ENCODE results near the gene ZFHX3.

The ZFHX3 gene

GRCh38 chr16:73037845-73038570 lies 9.9 kb downstream of the ZFHX3 start:
- no peak for DNase-seq

- DNase-seq: no peak
Measured at GRCh38 chr16:73037331-73037745, 10.6 kb downstream of the ZFHX3 start.

GRCh38 chr16:73036074-73036826 lies 11.7 kb downstream of the ZFHX3 start:
- DNase-seq: no peak

GRCh38 chr16:73034374-73034773 lies 13.6 kb downstream of the ZFHX3 start:
- no peak for DNase-seq

- no peak for DNase-seq
Measured at GRCh38 chr16:73033271-73033998, 14.5 kb downstream of the ZFHX3 start.

- DNase-seq: no peak
Measured at GRCh38 chr16:73032541-73033270, 15.2 kb downstream of the ZFHX3 start.

GRCh38 chr16:73031984-73032383 lies 15.9 kb downstream of the ZFHX3 start:
- no peak for DNase-seq

GRCh38 chr16:73031155-73031866 lies 16.6 kb downstream of the ZFHX3 start:
- no peak for DNase-seq

GRCh38 chr16:73028721-73029361 lies 19.1 kb downstream of the ZFHX3 start:
- no peak for DNase-seq

- no peak for DNase-seq
Measured at GRCh38 chr16:73028263-73028662, 19.7 kb downstream of the ZFHX3 start.

GRCh38 chr16:73027685-73028111 lies 20.2 kb downstream of the ZFHX3 start:
- no peak for DNase-seq

GRCh38 chr16:73026754-73027684 lies 20.9 kb downstream of the ZFHX3 start:
- no peak for DNase-seq

GRCh38 chr16:73025856-73026210 lies 22.1 kb downstream of the ZFHX3 start:
- DNase-seq: no peak

GRCh38 chr16:73025151-73025855 lies 22.6 kb downstream of the ZFHX3 start:
- no peak for DNase-seq

- DNase-seq: no peak
Measured at GRCh38 chr16:73024571-73025105, 23.3 kb downstream of the ZFHX3 start.

- no peak for DNase-seq
Measured at GRCh38 chr16:73023752-73024570, 24.0 kb downstream of the ZFHX3 start.

- no peak for DNase-seq
Measured at GRCh38 chr16:73023320-73023719, 24.6 kb downstream of the ZFHX3 start.

GRCh38 chr16:73022534-73022933 lies 25.4 kb downstream of the ZFHX3 start:
- no peak for DNase-seq

All from activated CD4-positive, alpha-beta T cell treated with anti-CD3 and anti-CD28 coated beads, Interleukin-2, Interleukin-6, amounts not matched to agents 100 ng/mL and 50 ng/mL, durations not matched to agents 16 hours and 8 hours (primary cell).